C4-2B (cell line): ENCODE data around the gene DCUN1D5.

ENCODE experiments used
- ZFX ChIP-seq: fragments of 450-650 bp; IDR thresholded peaks from 2 replicates; pipeline ENCODE4 v1.6.1; 2017
- TF ChIP-seq, protein P1 (sequence below): fragments of 450-650 bp; conservative IDR thresholded peaks from 2 replicates; pipeline ENCODE4 v1.5.1; 2017; ENCODE audit warnings: mild to moderate bottlenecking

DNA sequence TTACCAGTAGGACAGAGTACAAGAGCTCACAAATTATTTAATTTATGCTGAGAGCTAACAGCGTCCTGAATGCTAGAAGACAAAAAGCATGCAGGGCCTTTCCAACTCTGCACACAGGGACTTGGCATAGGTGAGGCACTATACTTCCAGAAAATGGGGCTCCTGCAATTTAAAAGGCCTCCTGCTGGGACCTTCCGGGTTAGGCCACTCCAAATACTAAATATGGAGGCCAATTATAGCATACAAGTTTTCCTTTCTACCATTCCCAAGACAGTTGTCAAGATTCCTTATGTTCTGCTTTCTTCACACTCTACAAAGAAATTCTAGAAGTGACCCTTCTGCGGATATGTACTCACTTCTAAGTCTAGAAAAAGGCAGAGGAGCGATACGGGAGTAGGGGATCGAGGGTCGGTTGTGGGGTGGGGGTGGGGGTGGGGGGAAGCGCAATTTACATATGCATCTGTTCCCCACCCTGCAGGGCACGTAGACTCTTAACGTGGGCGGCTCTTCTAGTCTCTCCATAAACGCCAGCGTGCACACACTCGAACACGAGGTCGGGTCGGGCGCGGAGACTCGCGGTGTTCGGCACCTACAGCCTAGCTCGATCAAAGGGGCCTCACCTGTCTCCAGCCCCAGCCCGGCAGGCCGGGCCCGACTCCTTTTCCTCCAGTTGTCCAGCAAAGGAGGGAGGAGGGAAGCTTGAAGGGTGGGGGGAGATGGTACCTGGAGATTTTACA, 728 bp downstream of the DCUN1D5 start:
- TF ChIP-seq, protein P1, sequence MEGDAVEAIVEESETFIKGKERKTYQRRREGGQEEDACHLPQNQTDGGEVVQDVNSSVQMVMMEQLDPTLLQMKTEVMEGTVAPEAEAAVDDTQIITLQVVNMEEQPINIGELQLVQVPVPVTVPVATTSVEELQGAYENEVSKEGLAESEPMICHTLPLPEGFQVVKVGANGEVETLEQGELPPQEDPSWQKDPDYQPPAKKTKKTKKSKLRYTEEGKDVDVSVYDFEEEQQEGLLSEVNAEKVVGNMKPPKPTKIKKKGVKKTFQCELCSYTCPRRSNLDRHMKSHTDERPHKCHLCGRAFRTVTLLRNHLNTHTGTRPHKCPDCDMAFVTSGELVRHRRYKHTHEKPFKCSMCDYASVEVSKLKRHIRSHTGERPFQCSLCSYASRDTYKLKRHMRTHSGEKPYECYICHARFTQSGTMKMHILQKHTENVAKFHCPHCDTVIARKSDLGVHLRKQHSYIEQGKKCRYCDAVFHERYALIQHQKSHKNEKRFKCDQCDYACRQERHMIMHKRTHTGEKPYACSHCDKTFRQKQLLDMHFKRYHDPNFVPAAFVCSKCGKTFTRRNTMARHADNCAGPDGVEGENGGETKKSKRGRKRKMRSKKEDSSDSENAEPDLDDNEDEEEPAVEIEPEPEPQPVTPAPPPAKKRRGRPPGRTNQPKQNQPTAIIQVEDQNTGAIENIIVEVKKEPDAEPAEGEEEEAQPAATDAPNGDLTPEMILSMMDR, result no peak
- no peak for TF ChIP-seq ZFX
